Endometrial microvascular endothelial cells (primary cell): ENCODE results near the gene DRAM1. TPM values are rescaled to one million over a fixed set of nuclear protein-coding genes. Genes with fewer than 3 reads are reported as not detected.

Experiments
- in situ Hi-C: cut with HindIII; loops from 2 replicates; pipeline ENCODE4 v1.10.0; 2017; ENCODE audit warnings: low sequenced_read_pairs, low pct_unique_long_range_greater_than_20kb; ENCODE audit errors: inconsistent ontology term
- total RNA-seq: library from RNA; depleted of rRNA; stranded (reverse); fragments of >200 nt; gene quantifications from one replicate; pipeline ENCODE4 v1.2.3, GENCODE V29; 2015; ENCODE audit errors: inconsistent ontology term

Gene DRAM1
- total RNA-seq, 1 donor from 2014 or later, result 99.4 TPM

DNA sequence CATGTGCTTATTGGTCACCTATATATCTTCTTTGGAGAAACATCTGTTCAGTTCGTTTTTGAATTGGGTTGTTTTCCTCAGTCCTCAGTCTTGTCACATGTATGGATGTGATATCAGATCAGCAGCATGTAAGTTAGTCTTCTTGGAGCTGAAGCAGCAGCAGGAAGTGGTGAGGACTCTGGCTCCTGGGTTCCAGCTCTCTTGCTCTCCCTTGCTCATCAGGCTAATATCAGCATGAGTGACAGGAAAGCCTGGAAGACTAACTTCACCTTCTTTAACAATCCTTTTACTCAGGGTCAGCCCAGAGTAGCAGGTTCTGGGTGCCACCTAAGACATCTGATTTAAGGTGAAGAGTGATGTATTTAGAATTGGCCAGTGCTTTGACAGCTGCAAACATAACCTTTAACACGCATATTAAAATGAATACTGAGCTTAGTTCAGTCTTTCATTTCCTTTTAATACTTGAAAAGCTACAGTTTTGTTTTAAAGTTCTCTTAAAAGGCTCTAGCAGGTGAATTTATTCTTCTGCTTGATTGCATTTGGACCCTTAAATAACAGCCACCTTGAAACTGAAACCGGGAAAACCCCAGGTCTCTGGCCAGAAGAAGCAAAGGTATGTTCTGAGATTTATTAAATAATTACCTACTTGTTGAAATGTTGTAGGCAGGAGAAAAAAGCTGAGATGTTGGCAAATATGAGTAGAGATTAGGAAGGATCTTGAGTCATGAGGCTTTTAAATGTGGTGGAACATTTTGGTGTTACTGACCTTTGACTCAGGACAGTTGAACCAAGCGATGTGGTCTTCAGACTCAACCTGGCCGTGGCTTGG, 54.3 kb downstream of the DRAM1 start:
- in situ Hi-C loops, result no loop called here

DNA sequence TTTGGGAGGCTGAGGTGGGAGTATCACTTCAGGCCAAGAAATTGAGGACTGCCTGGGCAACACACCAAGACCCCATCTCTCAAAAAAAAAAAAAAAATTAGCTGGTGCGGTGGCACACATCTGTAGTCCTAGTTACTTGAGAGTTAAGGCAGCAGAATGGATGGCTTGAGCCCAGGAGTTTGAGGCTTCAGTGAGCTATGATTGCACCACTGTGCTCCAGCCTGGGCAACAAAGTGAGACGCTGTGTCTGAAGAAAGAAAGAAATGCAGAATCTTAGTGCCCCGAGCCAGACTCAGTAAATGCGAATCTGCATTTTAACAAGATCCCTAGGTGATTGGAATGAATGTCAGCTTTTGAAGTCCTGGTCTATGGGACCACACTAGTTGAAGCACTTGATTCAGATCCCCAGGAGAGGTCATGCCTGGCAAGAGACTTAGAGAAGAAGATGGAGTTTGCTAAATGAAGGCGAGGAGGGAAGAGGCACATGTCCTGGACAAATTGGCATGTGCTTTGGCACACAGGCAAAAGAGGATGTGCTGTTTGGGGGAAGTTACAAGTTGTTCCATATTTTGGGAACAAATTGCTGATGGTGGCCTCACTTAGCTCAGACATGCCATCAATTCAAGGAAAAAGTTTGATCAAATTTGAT, 56.6 kb downstream of the DRAM1 start:
- in situ Hi-C loops, result no loop called here

DNA sequence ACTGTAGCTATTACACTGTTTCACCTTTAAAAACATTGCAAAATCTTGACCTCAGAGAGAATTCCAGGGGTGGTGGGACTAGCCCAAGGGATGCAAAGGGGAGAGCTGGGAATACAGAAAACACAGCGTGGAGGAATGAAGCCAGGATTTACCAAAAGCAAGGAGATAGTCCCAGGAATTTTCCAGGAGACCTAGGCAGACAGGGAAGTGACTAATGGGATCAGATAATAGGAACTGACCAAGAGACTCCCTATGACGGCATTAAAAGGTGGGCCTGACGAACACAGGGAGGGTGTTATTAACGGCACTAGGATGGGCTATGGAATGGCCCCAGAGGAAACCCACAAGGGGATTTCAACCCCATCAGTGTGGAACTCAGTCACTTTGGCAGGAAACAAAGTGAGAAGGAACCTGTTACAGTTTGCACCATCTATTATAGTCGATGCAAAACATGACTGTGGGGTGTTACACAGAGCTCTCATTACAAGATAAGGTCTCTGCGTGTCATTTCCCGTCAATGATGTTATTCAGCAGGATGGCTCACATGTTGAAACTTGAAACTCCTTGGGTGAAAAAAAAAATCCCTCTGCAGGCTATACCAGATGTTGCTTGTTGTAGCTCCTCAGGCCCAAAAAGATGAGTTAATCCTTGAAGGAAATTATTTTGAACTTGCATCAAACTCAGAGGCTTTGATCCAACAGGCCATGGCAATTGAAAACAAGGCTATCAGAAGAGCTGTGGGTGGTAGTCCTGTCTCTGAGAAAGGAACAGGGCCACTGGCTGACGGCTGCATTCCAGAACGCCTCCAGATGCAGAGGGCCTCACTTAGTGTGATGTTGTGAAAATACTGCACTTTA, 58.7 kb downstream of the DRAM1 start:
- in situ Hi-C loops, result no loop called here

DNA sequence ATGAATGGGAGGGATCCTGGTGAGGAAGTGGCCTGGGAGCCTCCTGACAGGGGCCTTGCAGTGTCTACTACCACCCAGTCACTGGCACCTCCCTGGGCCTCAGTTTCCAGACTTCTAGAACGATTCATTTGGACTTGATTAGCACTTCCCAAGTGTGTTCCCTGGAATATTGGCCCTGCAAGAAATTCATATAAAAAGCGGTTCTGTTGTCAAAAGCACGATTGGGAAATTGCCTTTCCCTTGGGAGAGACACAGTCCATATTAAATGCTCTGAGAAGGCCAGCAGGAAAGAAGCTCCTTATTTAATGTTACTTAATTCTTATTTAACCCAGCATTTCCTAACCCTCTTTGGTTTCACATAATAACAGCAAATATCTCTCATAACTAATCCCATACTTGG, 61.9 kb downstream of the DRAM1 start:
- in situ Hi-C loops, result no loop called here

DNA sequence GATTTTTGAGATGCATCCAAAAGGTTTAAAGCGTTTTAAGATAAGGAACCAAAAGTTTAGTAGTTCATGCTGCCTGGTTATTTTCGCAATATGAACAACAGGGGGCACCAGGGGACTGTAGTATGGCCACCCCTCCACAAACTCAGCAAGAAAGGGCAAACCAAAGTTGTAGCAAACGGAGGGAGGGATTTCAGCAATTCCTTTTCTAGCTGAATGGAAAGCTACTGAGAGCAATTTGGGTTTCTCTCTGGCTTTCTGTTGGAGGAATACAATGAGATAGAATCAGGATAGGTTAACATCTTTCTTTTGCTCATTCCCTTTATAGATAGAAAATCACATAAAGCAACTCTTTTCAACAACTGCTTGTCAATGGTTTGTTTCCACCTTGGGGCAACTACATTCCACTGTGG, 62.5 kb downstream of the DRAM1 start:
- in situ Hi-C loops, result no loop called here

DNA sequence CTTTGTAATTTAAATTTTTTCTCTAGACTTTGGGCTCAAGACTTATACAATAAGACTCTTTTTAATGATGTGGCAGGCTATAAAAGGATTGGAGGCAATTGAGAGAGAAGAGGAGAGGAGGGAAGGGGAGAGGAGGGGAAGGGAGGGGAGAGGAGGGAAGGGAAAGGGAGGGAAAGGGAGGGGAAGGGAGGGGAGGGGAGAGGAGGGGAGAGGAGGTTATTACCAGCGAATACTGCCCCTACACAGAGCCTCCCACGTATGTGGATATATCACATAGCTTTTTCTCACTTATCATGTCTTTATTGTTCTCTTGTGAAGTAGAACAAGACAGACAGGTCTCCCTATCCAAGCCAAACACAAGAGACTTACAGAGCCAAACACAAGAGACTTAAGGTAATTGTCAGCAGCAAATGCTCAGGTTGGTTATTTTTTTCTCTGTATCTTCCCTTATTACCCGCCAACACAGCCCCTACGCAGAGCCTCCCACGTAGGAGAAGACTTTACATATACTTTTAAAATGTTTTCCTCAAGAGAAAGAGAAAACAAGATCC, 63.1 kb downstream of the DRAM1 start:
- in situ Hi-C loops, result no loop called here

DNA sequence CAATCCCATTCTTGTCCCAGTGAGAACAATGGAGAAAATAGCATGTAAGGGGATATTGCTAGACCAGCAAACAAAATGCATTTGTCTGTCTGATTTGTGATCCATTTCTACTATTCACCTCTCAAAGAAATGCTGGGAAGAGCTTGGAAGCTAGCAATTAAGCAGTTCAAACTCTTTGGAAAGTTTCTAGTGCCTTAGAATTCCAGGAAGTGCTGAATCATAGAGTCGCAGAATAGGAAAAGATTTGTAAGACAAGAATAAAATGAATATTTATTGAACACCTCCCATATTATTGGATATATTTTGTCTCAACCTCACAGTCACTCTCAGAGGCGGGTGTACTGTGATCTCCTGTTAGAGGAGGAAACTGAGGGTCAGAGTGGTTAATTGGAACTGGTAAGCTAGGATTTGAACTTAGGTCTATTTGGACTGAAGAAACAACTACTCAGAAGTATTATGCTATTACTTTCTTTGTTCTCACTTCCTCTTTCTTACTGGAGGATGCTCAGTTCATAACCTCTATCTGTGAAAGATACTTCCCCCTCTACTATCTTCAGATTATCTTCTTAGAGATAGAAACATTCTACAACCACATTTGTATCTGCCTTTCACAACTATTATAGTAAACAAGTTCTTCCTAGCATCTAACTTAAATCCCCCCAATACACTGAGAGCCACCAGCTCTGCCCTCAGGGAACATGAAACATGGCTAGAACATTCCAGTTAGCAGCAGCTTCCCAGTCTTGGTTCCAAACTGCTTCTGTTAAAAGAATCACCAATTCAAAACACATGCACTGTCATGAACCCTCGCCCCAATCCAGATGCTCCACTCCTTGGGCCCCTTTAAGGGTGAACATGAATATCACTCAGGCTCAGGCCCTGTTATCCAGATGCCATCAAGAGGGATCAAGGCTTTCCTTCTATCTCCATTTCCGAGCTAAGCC, 64.2 kb downstream of the DRAM1 start:
- in situ Hi-C loops, result no loop called here

DNA sequence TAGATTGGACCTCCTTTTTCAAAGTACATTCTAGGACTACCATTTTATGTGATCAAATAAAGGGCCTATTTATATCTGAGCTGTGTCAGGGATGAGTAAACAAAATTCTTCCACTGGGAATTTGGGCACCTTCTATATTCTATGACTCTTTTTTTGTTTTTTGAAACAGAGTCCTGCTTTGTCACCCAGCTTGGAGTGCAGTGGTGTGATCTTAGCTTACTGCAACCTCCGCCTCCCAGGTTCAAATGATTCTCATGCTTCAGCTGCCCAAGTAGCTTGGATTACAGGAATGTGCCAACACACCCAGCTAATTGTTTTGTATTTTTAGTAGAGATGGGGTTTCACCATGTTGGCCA, 64.8 kb downstream of the DRAM1 start:
- in situ Hi-C loops, result no loop called here

DNA sequence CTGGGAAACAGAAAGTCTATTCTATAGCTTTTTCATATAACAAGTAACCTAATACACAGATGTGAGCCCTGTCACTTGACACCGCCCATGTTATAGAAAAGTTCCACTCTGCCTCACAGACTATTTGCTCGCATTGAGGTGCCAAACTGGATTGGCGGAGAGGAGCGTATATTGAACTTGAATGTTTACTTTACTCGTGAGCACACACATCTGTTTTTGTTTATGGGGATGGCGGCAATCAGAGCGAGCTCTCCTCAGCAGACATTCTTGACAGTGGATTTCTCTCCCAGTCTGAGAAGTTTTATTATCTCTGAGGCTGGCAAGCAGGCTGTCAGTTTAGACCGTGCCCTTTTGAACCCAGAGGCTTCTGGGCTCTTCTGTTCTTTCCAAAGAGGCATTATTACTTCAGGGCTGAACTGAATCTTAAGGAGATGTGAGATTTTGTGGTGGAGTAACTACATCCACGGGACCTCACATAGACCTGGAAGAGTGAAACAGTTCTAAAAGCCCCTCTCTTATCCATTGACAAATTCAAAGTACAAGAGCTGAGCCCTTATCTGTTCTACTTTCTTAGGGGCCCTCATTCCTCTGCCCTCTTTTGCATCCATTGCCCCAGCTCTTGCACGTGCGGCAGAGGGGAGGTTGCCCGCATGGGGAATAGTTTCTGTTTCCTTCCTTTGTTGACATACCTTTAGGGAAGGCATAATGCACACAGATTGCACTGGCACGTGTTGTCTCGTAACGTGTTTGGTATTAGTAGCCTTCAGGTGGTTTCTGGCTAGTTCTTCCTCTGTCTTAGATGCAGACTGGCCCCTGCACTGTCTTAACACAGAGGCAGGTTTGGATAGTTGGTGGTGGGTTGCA, 68.2 kb downstream of the DRAM1 start:
- in situ Hi-C loops, result no loop called here

DNA sequence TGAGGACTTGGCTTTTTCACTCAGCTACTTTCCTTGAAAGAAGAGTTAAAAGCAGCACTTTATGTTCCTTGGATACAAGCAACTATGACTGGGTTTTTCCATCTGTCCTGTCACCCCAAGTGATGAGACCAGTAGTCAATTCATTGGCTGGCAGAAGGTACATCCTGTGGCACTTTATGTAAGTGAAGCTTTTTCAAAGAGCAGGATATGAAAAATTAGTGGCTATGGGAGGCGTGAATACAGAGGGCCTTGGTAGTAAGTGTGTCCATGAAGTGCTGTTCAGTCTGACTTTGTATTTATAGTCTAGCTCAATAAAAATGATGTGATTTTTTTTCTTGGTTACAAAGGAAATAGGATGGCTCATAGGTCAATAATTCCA, 68.8 kb downstream of the DRAM1 start:
- in situ Hi-C loops, result no loop called here

DNA sequence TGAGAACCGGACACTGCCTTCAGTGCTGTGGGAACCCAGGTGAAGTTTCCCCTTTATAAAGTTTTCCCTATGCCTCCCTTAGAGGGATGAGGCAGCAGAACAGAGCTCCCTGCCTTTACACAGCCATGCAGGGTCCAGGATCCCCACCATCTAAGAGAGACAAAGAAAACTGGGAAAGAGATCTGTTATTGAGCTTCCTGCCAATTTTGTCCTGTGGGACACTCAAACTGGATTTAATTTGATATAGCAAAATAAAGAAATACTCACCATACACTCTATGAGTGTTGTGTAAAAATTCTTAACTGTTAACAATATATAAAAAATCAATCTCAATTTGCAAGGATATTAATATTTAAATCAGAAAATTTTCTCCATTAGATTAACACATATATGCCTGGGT, 69.9 kb downstream of the DRAM1 start:
- in situ Hi-C loops, result no loop called here

DNA sequence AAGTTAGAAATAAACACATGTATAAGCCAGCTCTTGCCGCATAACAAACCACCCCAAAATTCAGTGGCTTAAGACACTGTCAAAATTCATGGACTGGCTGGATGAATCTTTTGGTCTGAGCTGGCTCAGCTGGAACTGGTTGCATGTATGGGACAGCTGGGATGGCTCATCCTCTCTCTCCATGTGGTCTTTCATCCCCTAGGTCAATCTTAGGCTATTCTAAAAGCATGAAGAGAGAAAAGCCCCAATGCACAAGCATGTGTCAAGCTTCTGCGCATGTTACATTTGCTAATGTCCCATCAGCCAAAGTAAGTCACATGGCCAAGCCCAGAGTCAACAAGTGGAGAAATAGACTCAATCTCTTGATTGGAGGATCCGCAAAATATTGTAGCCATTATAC, 71.0 kb downstream of the DRAM1 start:
- in situ Hi-C loops, result no loop called here

DNA sequence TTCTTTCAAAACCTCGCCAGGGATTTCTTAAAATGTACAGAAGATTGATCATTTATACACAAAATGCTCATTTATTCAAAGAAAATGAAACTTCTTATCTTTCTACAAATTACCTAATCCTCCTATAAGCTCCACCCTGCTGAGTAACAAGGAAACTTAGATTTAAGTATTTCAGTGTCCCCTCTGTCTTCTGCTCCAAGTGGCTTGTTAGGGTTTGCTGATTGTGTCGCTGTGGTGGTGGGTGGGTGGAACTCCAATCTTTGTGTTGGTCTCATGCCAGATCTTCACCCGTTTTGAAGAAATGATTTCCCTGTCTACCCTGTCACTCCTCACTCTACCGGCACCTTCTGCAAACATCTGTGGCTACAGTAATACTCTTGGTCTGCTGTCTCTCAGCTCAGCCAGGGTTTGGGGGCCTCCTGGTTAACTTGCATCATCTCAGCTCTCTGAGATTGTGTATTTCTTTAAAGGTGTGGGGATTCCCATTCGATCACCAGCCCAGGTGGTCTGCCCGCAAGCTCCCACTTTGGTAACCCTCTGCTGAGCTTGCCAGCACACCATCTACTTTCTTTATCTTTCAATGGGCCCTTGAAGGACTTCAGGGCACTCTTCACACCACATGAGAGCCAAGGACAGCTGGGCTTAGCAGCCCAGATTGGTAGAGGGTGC, 73.8 kb downstream of the DRAM1 start:
- in situ Hi-C loops, result no loop called here

DNA sequence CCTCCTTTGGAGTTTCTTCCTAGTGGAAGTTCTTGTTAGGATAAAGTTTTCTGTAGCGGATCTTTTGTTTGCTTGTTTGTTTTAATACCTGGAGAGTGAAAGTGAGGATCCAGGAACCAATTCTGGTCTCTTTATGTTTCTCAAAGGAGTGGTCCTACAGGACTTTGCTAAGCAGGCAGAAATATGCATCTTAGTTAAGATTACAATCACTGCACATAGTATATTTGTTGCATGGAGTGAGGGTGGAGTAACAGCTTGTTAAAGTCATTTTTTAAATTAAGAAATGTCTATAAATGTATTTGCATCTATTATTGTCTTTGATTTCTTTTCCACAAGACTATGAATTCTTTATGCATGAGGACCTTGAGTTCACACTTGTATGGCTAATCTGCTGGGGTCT, 76.7 kb downstream of the DRAM1 start:
- in situ Hi-C loops, result no loop called here

DNA sequence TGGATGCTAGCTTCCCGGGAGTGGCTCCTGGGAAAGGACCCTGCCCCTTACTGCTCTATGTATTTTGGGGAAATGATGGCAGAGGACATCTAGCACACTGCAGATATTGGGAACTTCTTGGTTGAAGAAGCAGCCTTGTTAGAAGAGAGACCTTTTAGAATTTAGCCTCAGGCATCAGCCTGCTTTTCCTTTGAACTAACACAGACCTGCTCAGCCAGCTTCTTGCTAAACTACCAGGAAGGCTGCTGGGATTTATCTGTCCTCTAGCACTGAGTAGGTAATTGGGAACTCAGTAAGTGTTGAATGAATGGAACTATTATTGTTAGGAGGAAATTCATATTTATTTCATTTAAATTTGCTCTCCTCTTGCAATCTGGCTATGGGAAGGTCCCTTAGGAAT, 77.3 kb downstream of the DRAM1 start:
- in situ Hi-C loops, result no loop called here

DNA sequence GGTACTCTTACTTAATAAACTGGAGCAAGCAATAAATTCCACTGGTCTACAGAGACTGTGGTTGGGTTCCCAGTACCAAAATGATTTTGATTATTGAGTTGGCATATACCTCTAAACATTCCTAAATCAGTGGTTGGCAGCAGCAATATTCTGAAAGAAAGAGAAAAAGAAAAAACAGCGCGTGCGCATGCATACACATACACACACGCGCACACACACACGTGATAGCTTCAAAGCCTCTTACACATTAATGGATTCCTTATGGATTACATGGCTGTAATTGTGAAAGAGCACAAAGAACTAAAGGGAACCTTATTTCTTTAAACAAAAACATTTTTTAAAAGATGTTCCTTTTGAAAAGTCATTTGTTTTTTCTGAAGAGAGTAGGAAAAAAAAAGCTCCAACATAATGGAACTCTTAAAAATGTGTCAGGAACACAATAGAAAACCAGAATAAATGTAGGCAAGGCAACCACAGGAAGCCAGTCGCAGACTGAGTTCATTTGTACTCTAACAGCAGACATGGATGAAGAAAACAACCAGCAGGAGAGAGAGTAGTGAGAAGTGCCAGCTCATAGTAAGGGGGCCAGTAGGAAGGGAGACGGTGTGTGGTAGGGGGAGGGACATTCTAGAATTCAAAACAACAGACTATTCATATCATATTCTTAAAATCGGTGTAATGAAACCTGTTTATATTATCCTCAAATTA, 80.0 kb downstream of the DRAM1 start:
- in situ Hi-C loops, result no loop called here

DNA sequence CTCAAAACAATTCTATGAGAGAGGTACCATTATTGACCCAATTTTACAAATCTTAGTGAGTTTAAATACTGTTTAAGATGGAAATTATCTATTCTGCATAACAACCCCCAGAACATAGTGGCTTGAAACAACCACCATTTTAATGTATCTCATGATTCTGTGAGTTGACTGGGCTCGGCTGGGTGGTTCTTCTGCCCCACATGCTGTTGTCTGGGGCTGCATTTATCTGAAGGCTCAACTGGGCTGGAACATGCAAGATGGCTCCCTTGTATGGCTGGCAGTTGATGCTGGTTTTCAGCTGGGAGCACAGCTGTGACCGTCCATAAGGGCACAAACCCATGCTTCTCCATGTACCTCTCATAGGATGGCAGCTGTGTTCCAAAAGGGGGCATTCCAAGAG, 82.2 kb downstream of the DRAM1 start:
- in situ Hi-C loops, result no loop called here
